ENCODE data around the gene MTCH2. TPM values are rescaled to one million over a fixed set of nuclear protein-coding genes. Genes with fewer than 3 reads are reported as not detected.

Gene MTCH2
- total and polyA plus RNA-seq, 7 experiments from 2014 or later = 19.8 to 88.6 (median 28.1) TPM

DNA sequence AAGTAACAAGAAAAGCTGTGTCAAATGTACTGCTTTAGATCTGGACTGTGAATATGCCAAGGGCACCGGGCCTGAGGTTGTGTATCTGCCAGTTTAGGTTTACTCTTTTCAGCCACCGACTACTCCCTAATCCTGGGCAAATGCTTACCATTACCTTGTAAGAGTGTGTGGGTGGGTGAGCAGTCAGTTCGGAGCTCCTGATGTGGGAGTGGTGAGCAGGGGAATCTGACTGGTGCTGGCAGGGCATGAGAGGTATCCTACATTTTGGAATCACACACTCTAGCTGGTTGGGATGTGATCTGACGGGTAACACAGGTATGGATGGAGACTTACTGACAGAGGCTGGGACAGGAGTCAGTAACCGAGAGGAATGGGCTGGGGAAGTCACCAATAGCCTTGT lies 58.5 kb downstream of the MTCH2 start:
- Mint-ChIP-seq H3K27me3 (no peaks in the 10 kb centered on the region), H3K4me3 (no peak overlapping the region), H3K9me3 (peaks cover 0 to 2% (median 0%) of the 10 kb centered on the region in 11 donors), H3K27ac (no peak overlapping the region), H3K36me3 (peaks cover 13 to 36% (median 21%) of the 10 kb centered on the region in 5 donors), H3K4me1 (peaks cover 6 to 29% (median 19%) of the 10 kb centered on the region in 7 donors)
- ATAC-seq (no peak), DNase-seq (no peak)
- H3K27ac ChIP-seq (ENCODE audit: low read depth, low read length) = no peak overlapping the region
- H3K36me3 ChIP-seq (ENCODE audit: control insufficient read depth in 2 of 3, insufficient read depth in 3 of 3, low read length in 3 of 3) = peaks cover 28 to 59% (median 30%) of the 10 kb centered on the region in 3 experiments
- ChIA-PET POLR2A (no interaction called here), CTCF (no interaction called here)
- intact Hi-C loops (cut with micrococcal nuclease) = no loop called here
- no peaks in the 10 kb centered on the region for H3K9me3 ChIP-seq (ENCODE audit: control insufficient read depth in 2 of 3, low read length in 3 of 3)
- H3K27me3 ChIP-seq (ENCODE audit: control insufficient read depth in 2 of 2, insufficient read depth in 2 of 2, low read length in 2 of 2) = no peaks in the 10 kb centered on the region
- H3K4me3 ChIP-seq (ENCODE audit: low read length) = no peak overlapping the region
- peaks cover 12% of the 10 kb centered on the region in 2 donors for H3K4me1 ChIP-seq (ENCODE audit: control insufficient read depth in 2 of 2, insufficient read depth in 2 of 2, low read length in 2 of 2)

GRCh38 chr11:47578524-47579494 lies 63.5 kb downstream of the MTCH2 start, which contains the start of the genes KBTBD4 and NDUFS3:
Gene KBTBD4, minus strand, starts transcription at chr11:47578970. Its CDS starts 19 bp downstream, at chr11:47578951.
Gene NDUFS3, plus strand, starts transcription at chr11:47579074. Its CDS starts 18 bp downstream, at chr11:47579092.
- DNase-seq = peak; percentile 85 to 95 (median 88)
- no peaks in the 10 kb centered on the region for H3K9me3 ChIP-seq (ENCODE audit: control insufficient read depth in 2 of 3, low read length in 3 of 3)
- Mint-ChIP-seq H3K9me3 (peaks cover 0 to 5% (median 0%) of the 10 kb centered on the region in 11 donors), H3K4me1 (peaks cover 17 to 51% (median 41%) of the 10 kb centered on the region in 7 donors), H3K27ac (peak within 1 kb of the TSS; percentile 97 to 100 (median 99)), H3K4me3 (peak within 1 kb of the TSS; percentile 95 to 100 (median 99)), H3K36me3 (peaks cover 9 to 38% (median 23%) of the 10 kb centered on the region in 5 donors), H3K27me3 (no peaks in the 10 kb centered on the region)
- peak within 1 kb of the TSS; percentile 80 for H3K27ac ChIP-seq (ENCODE audit: low read depth, low read length)
- CTCF ChIA-PET = interaction anchor here (1.3 to 1.5 kb wide), 2 partner anchors 10 to 26 kb away, joined by 5 to 6 read pairs; partner anchors contain the start of gene CELF1
- peaks cover 26 to 28% of the 10 kb centered on the region in 2 donors for H3K4me1 ChIP-seq (ENCODE audit: control insufficient read depth in 2 of 2, insufficient read depth in 2 of 2, low read length in 2 of 2)
- intact Hi-C loops (cut with micrococcal nuclease) = loop anchor here (1.0 to 10.0 kb wide), 17 partner anchors 14 to 878 kb away; partner anchors contain the start of genes ACP2 (in 2 of the 2), AGBL2 (in 2 of the 2), CELF1 (in 2 of the 2) and CSTPP1 (in 2 of the 2)
- H3K27me3 ChIP-seq (ENCODE audit: control insufficient read depth in 2 of 2, insufficient read depth in 2 of 2, low read length in 2 of 2) = no peaks in the 10 kb centered on the region
- POLR2A ChIA-PET = interaction anchor here (0.8 to 4.1 kb wide), 15 partner anchors 9 to 642 kb away, joined by 3 to 67 read pairs (median 4); partner anchors contain the start of genes CELF1, CSTPP1, FNBP4 and PTPMT1
- ATAC-seq = peak; percentile 97
- H3K36me3 ChIP-seq (ENCODE audit: control insufficient read depth in 2 of 3, insufficient read depth in 3 of 3, low read length in 3 of 3) = peaks cover 22 to 64% (median 27%) of the 10 kb centered on the region in 3 experiments
- H3K4me3 ChIP-seq (ENCODE audit: low read length) = peak within 1 kb of the TSS; percentile 95

DNA sequence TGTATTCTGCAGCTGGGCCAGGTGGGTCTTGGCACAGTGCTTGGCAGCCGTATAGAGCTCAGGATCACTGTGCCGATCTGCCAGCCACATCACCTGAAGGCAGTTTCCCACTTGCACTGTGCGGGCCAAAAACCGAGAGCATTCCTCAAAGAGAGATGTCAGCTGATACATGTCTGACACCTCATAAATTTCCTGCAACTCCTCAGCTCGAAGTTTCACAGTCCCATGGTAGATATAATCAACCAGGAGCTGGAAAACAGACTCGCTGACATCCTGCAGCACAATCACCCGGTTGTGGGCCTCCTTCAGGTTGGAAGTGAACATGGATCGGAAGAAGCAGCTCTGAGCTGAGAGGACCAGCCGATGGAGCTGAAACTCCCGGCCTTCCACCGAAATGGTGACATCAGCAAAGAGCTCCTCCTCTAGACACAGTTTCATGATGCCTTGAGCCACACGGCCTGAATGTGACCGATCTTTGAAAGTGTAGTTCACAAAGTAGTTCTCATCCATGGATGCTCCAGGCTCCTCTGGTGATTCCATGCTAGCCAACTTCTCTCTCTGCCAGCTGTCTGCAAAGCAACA lies 64.8 kb downstream of the MTCH2 start:
- no peak for DNase-seq
- Histone ChIP-seq H3K9me3 (ENCODE audit: control insufficient read depth in 2 of 3, low read length in 3 of 3) (no peaks in the 10 kb centered on the region), H3K4me3 (ENCODE audit: low read length) (peak overlapping the region; percentile 95), H3K4me1 (ENCODE audit: control insufficient read depth in 2 of 2, insufficient read depth in 2 of 2, low read length in 2 of 2) (peaks cover 26 to 28% of the 10 kb centered on the region in 2 donors), H3K27me3 (ENCODE audit: control insufficient read depth in 2 of 2, insufficient read depth in 2 of 2, low read length in 2 of 2) (no peaks in the 10 kb centered on the region), H3K36me3 (ENCODE audit: control insufficient read depth in 2 of 3, insufficient read depth in 3 of 3, low read length in 3 of 3) (peaks cover 9 to 64% (median 29%) of the 10 kb centered on the region in 3 experiments), H3K27ac (ENCODE audit: low read depth, low read length) (peak overlapping the region; percentile 80)
- ChIA-PET CTCF (interaction anchor here (0.6 to 1.5 kb wide), 3 partner anchors 9 to 84 kb away, joined by 3 to 5 read pairs (median 4); no protein-coding TSS in a partner anchor), POLR2A (interaction anchor here (0.6 to 4.1 kb wide), 8 partner anchors 8 to 1317 kb away, joined by 3 to 67 read pairs (median 4); partner anchors contain the start of genes CELF1 and PTPMT1)
- H3K4me3 Mint-ChIP-seq = peak overlapping the region; percentile 95 to 100 (median 99)
- peaks cover 0 to 5% (median 0%) of the 10 kb centered on the region in 11 donors for H3K9me3 Mint-ChIP-seq
- no peak for ATAC-seq
- H3K27ac Mint-ChIP-seq = peak overlapping the region; percentile 32 to 100 (median 98)
- peaks cover 5 to 36% (median 25%) of the 10 kb centered on the region in 5 donors for H3K36me3 Mint-ChIP-seq
- H3K4me1 Mint-ChIP-seq = peaks cover 17 to 54% (median 41%) of the 10 kb centered on the region in 7 donors
- H3K27me3 Mint-ChIP-seq = no peaks in the 10 kb centered on the region
- intact Hi-C loops (cut with micrococcal nuclease) = loop anchor here (1.0 to 10.0 kb wide), 12 partner anchors 12 to 877 kb away; partner anchors contain the start of genes CSTPP1 (in 2 of the 2), PTPMT1 (in 2 of the 2), AGBL2 (in 1 of the 2) and ARHGAP1 (in 1 of the 2)

DNA sequence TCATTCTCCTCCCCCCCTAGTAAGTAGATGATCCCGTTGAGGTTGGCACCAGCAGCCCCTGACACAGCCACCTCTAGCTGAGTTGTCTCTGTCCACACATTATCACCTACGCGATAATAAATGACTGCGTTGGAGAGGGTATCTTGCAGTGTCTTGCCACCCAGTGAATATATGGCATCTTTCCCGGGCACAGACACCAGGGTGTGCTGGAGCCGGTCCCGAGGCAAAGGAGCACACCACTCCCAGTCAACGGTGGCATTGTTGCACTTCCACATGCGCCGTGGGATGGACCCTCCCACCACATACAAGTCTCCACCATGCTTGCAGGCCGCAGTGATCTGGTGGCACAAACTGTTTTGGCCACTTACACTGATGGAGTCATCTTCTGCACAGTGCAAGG lies 69.0 kb downstream of the MTCH2 start:
- Histone ChIP-seq H3K27me3 (ENCODE audit: control insufficient read depth in 2 of 2, insufficient read depth in 2 of 2, low read length in 2 of 2) (no peaks in the 10 kb centered on the region), H3K4me1 (ENCODE audit: control insufficient read depth in 2 of 2, insufficient read depth in 2 of 2, low read length in 2 of 2) (peaks cover 14 to 16% of the 10 kb centered on the region in 2 donors), H3K4me3 (ENCODE audit: low read length) (no peak overlapping the region), H3K36me3 (ENCODE audit: control insufficient read depth in 2 of 3, insufficient read depth in 3 of 3, low read length in 3 of 3) (peaks cover 5 to 67% (median 26%) of the 10 kb centered on the region in 3 experiments), H3K27ac (ENCODE audit: low read depth, low read length) (no peak overlapping the region), H3K9me3 (ENCODE audit: control insufficient read depth in 2 of 3, low read length in 3 of 3) (no peaks in the 10 kb centered on the region)
- Mint-ChIP-seq H3K27ac (peak overlapping the region in 1 of 9 donors; percentile 18), H3K36me3 (peaks cover 0 to 31% (median 16%) of the 10 kb centered on the region in 5 donors), H3K4me1 (peaks cover 11 to 39% (median 32%) of the 10 kb centered on the region in 7 donors), H3K9me3 (no peaks in the 10 kb centered on the region), H3K4me3 (no peak overlapping the region), H3K27me3 (no peaks in the 10 kb centered on the region)
- intact Hi-C loops (cut with micrococcal nuclease) = loop anchor here in 1 of 2 donors (10.0 kb wide), 1 partner anchor 639 kb away; the partner anchor contains the start of gene CSTPP1
- ChIA-PET POLR2A (interaction anchor here (0.6 to 1.6 kb wide), 2 partner anchors 8 to 346 kb away, joined by 3 to 6 read pairs; partner anchors contain the start of gene PTPMT1), CTCF (interaction anchor here (0.6 kb wide), 1 partner anchor 890 kb away, joined by 3 read pairs; no protein-coding TSS in a partner anchor)
- DNase-seq (no peak), ATAC-seq (no peak)

GRCh38 chr11:47572715-47573255 lies 69.6 kb downstream of the MTCH2 start:
- ATAC-seq (no peak), DNase-seq (no peak)
- Mint-ChIP-seq H3K9me3 (no peaks in the 10 kb centered on the region), H3K27me3 (no peaks in the 10 kb centered on the region), H3K27ac (peak overlapping the region in 3 of 9 donors; percentile 24 to 71 (median 36)), H3K4me1 (peaks cover 11 to 33% (median 28%) of the 10 kb centered on the region in 7 donors), H3K4me3 (no peak overlapping the region), H3K36me3 (peaks cover 0 to 30% (median 16%) of the 10 kb centered on the region in 5 donors)
- Histone ChIP-seq H3K9me3 (ENCODE audit: control insufficient read depth in 2 of 3, low read length in 3 of 3) (no peaks in the 10 kb centered on the region), H3K36me3 (ENCODE audit: control insufficient read depth in 2 of 3, insufficient read depth in 3 of 3, low read length in 3 of 3) (peaks cover 5 to 67% (median 26%) of the 10 kb centered on the region in 3 experiments), H3K4me3 (ENCODE audit: low read length) (no peak overlapping the region), H3K27ac (ENCODE audit: low read depth, low read length) (no peak overlapping the region), H3K27me3 (ENCODE audit: control insufficient read depth in 2 of 2, insufficient read depth in 2 of 2, low read length in 2 of 2) (no peaks in the 10 kb centered on the region), H3K4me1 (ENCODE audit: control insufficient read depth in 2 of 2, insufficient read depth in 2 of 2, low read length in 2 of 2) (peaks cover 8 to 11% of the 10 kb centered on the region in 2 donors)
- ChIA-PET CTCF (no interaction called here), POLR2A (interaction anchor here (0.6 to 1.6 kb wide), 2 partner anchors 8 to 346 kb away, joined by 3 to 6 read pairs; partner anchors contain the start of gene PTPMT1)
- intact Hi-C loops (cut with micrococcal nuclease) = loop anchor here in 1 of 2 donors (10.0 kb wide), 1 partner anchor 638 kb away; the partner anchor contains the start of gene CSTPP1
